NCI-H2196 (cell line): ENCODE measurements around the gene CELF2.

Experiments used
- DNase-seq: peaks from one replicate; lab custom pipeline; 2025; ENCODE audit not compliant: unreplicated experiment; lab: John Stamatoyannopoulos, UW

Gene CELF2

DNA sequence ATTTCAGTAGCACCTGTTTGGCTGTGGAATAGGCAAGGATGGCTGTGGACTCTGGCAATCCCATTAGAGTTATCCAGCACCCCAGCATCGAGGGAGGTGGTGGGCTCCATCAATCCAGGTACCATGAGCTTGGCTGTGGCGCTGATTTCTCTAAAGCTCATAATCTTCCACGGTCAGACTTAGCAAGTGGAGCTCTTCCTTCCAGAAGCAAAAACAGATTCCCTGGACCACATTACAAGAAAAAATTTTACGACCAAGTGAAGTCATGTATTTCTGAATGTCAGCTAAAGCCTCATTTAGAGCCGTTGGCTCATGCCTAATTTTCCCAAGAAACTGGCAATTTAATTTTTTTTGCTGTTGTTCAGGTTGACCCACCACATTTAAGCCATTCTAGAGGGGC lies 135.1 kb downstream of the CELF2 start:
- no peak for DNase-seq

DNA sequence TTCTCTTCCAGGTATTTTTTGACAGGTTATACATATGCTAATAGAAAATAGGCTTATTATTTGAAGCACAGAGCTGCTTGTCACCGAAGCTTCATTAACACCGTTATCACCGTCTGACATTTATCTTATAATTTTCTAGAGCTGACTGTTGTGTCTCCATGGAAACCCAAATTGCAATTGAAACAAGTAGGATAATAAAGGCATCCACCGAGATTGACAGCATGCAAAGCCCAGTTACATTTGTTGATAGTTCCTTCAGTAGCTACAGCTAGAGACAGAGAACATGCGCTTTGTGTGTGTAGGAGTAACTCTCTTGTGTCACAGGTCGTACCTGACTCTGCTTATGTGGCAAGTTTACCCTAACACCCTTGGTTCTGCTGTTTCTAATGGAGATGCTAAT lies 135.6 kb downstream of the CELF2 start:
- DNase-seq = no peak

GRCh38 chr10:11153766-11154165 lies 136.1 kb downstream of the CELF2 start:
- DNase-seq = no peak

DNA sequence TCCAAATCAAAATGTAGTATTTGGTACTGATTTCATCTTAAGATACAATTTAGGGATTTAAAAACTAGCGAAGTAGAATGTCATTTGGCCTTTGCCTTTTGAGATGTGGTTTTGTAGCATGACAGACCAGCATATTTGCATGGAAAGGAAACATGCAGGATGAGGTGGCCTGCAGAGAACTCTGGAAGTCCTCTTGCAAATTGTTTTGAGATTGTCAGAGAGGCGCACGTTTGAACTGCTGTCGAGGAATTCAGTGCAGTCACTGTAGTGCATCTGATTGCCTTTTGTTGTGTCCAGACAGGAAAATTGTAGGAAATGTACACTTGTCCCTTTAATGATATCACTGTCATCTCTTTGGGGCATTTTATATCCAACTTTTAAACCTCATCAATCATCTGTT lies 136.7 kb downstream of the CELF2 start:
- no peak for DNase-seq

GRCh38 chr10:11154849-11155498 lies 137.3 kb downstream of the CELF2 start:
- DNase-seq = no peak

- DNase-seq = no peak
Measured at GRCh38 chr10:11156480-11156879, 138.8 kb downstream of the CELF2 start.

- DNase-seq = no peak
Measured at GRCh38 chr10:11157292-11158076, 139.8 kb downstream of the CELF2 start.

- DNase-seq = no peak
Measured at GRCh38 chr10:11158080-11158479, 140.4 kb downstream of the CELF2 start.

DNA sequence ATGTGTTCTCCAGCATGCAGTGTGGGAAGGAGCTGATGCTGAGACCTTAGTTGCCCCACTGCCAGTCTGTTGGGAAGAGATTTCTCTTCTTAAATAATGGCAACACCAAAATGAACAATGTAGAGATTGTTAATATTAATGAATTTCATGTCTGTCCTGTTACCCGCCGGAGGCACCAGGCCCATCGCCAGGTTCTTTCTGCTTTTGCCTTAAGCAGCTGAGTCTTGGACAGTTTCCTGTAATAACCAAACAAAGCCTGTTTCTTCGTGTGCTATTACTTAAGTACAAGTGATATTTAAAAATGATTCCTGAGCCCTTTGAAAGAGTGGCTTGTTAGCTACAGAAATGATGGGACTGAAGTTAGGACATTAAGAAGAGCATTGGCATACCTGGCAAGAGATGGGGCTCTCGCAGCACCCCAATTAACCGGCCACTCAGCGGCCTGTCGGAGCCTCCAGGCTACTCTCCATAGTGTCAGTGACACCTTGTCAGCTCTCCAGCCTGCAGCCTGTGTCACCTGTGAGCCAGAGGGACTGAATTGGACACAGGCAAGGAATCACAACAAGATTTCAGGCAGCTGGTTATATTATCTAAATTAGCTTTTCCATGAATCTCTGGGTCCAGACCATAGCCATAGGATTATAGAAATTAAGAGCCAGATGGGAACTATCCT lies 142.0 kb downstream of the CELF2 start:
- DNase-seq = no peak

DNA sequence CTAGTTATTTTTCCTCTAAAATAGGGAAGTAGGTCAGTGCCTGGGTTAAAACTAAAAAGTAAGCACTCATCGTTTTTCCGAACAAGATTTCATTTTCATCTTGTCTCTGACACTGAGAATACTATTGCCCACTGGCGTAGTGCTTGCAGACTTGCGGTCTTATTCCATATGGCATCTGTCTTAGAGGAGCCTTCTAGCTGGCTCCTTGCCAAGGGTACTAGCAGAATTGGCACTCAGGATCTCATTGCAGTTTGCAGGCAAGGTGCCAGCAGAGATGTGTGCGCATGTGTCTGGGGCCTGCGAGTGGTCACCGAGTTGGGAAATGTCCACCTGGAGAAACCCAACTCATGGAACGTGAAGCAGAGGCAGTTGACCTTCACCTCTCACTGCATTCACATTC lies 143.4 kb downstream of the CELF2 start:
- no peak for DNase-seq

DNA sequence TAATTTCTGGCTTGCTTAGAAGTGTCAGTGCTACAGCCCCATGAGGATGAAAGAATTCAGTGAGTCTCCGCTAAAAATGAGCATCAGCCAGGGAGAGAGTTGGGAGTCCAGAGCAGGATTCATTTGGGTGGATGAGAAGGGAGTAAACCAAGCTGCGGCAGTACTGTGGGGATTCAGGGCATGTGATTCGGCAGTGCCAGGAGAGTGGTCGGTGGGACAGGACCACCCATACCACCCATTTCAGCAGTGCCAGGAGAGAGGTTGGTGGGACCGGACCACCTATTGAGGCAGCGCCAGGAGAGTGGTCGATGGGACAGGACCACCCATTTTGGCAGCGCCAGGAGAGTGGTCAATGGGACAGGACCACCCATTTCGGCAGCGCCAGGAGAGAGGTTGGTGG lies 144.2 kb downstream of the CELF2 start:
- no peak for DNase-seq

DNA sequence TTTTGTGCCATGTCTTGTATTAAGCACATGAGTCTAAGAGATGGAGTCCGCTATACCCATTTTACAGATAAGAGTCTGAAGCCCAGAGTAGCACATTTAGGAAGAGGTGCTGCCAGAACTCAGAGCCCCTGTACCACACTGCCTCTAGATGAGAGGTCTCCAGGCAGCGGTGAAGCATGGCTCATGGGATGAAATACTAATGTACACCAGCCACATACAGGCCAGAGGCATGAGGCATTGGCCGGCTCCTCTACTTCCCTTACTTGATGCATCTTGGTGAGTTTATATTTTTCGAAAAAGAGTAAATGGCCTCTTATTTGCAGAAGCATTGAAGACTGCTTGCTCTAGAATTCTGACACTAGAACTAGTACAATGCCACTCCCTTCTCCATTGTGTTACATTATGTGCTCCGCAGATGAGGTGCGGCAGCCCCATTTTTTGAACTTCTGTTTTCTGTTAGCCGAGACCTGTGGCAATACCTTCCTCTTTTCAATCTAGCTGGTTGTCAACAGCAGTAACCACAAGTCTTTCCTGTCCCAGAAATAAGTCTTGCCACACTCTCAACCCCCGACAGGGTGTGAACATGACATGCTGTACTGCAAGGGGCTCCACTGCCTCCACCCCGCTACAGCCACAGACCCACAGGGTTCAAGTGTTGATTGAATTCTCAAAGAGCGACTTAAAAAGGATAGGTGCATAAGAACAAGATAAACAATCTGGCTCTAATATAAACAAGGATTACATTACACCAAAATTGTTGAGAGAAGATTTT lies 145.3 kb downstream of the CELF2 start:
- DNase-seq = no peak

DNA sequence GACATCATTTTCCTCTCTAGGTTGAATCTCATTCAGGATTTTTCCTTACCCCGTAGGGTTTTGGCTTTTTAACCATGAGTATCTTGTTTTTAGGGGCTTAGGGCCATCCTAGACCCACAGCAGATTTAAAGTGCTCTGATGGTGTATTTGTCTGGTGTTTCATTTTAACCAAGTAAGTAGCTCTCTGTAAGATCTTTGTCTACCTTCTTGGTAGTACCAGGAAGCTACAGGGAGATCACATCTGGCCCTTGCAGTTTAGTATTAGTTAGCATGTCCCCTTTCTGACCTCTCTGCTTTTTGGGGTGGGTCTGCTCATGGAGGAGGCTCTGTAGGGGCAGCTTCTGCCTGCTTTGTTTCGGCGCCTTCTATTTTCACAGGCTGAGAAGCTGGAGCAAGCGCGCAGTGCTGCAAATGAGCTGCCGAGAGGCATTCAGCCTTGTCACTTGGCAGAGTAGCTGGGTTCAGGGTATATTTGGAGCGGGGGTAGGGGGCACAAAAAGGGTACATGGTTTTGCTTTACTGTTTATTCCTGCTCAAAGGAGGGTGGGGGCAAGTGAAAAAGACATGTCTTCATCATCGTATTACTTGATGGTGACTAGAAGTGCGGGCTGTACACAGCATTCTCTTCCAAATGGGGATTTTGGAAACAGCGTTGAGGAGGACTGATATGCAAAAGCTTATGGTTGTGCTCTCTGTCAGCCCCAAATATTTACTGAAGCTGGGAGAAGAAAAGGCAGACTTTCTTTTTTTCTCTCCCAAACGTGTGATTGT lies 146.3 kb downstream of the CELF2 start:
- no peak for DNase-seq

- DNase-seq = no peak
Measured at GRCh38 chr10:11164551-11164802, 146.8 kb downstream of the CELF2 start.

DNA sequence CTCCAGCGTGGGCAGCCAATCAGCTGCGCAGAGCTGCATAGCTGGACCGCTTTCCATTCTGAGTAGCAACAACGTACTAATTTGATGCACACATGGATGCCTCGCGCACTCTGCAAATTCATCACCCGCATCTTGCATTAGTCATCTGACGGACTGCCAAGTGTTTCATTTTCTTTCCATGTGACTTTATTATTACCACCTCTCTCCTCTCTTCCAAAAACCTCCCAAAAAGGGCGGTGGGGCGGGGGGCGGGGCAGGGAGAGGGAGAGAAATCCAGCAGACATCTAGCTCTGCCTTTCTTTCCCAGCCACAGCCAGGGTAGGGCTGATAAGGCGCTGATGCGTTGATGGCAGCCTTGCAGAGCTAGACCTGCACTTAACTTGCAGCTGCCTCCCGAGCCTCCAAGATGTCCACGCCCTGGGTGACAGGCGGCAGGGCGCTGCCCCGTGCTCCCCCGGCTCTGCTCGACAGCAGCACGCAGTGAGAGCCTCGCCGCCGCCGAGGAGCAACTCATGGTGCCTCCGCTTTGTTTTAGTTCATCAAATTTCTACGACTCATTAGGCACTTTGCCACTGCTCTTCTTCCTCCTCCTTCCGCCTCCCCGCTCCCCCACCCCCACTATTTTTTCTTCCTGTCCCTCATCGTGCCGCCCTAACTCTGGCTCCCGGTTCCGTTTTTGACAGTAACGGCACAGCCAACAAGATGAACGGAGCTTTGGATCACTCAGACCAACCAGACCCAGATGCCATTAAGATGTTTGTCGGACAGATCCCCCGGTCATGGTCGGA lies 147.3 kb downstream of the CELF2 start:
- DNase-seq = no peak

GRCh38 chr10:11165591-11166543 lies 148.2 kb downstream of the CELF2 start:
- no peak for DNase-seq

DNA sequence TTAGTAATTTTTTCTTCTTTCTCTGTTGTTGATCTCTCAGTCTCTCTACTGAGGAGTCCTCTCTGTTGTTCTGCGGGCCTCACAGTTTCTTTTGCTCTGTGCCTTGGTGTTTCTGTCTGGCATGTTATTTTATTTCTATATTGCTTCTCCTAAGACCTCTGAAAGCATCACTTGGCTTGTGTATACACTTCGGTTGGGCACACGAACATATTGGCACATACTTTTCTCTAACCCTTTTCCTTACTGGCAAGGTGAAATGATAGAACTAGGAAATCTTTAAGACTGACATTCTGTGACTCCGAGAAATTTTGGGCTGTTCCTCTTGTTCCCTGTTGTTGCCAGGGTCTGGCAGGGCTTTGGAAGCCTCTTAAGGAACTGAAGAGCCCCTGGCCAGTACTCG lies 148.9 kb downstream of the CELF2 start:
- no peak for DNase-seq

GRCh38 chr10:11167233-11167966 lies 149.7 kb downstream of the CELF2 start:
- no peak for DNase-seq
